Right atrium auricular region (tissue), 2 donors: ENCODE results near the gene ELF1. TPM values are rescaled to one million over a fixed set of nuclear protein-coding genes. Genes with fewer than 3 reads are reported as not detected.

Experiments
- DNase-seq: peaks from one replicate; pipeline ENCODE4 v3.0.0-alpha.2; 2019; ENCODE audit warnings: low spot score
- H3K27ac ChIP-seq, 2 donors: fragments of 200-600 bp; sonication (generic); 1 replicate in 1 of 2; 2 replicates in 1 of 2; pipeline ENCODE4 v1.5.1; 2016 to 2019
- H3K27me3 ChIP-seq, 2 donors: fragments of 200-600 bp; sonication (generic); one replicate each; pipeline versions ENCODE4 v1.5.1 to v1.6.0; 2017 to 2019
- H3K36me3 ChIP-seq: fragments of 200-600 bp; sonication (generic); one replicate; pipeline ENCODE4 v1.5.1; 2016
- H3K4me1 ChIP-seq, 2 donors: fragments of 200-600 bp; sonication (generic); one replicate each; pipeline versions ENCODE4 v1.5.1 to v1.6.0; 2017 to 2019
- H3K4me3 ChIP-seq, 2 donors: fragments of 200-600 bp; sonication (generic); 1 replicate in 1 of 2; 2 replicates in 1 of 2; pipeline ENCODE4 v1.5.1; 2017 to 2019; ENCODE audit warnings: mild to moderate bottlenecking in 1 of 2, moderate library complexity in 1 of 2
- H3K9me3 ChIP-seq, 2 donors: fragments of 200-600 bp; sonication (generic); one replicate each; pipeline ENCODE4 v1.5.1; 2019
- CTCF ChIP-seq, 2 donors: fragments of 200-600 bp; sonication (generic); IDR thresholded peaks; one replicate each; pipeline ENCODE4 v1.5.1; 2019; ENCODE audit warnings: antibody characterized with exemption in 2 of 2
- total RNA-seq, 2 donors: library from RNA; depleted of rRNA; stranded (reverse); fragments of >200 nt; gene quantifications; one replicate each; pipeline ENCODE4 v1.1.0, GENCODE V29; 2016

The ELF1 gene
- total RNA-seq, 2 donors from 2014 or later = 39.1 to 54.2 TPM

DNA sequence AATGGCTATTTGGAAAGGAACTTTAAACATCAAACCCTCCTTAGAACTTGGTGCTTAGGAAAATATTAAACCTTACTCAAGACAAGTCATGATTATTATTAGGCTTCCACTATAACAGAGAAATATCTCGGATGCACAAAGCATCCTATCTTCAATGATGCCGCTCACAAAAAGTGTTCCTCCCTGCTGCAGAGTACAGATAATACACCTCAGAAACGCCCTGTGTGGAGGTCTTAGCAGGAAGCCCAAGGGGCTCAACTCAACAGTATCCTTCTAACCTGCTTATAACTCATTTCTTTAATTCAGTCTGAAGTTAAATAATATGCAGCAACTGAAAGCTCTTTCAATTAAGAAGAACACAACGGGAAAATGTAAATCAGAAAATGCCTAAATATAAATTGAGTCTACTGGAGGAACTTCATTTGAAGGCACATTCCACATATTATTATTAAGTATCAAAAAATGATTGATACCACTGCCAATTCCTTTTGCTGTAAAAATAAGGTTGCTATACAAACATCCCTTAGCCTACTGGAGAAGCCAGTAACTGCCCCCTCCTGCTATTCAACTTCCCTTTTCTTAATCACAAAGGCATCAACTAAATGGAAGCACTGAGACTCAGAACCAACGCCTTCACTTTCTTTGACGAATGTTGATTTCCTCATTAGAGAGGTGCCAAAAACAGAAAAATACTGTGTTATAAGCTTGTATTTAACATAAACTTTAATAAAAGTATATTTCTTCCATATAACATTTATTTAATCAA, 12.0 kb downstream of the ELF1 start:
- H3K27ac ChIP-seq = no peak overlapping the region
- no peak for TF ChIP-seq CTCF (IDR thresholded peaks at IDR 0.05)
- no peaks in the 10 kb centered on the region for H3K9me3 ChIP-seq
- H3K36me3 ChIP-seq = no peaks in the 10 kb centered on the region
- H3K4me3 ChIP-seq = no peak overlapping the region
- peaks cover 0 to 42% of the 10 kb centered on the region in 2 donors for H3K4me1 ChIP-seq
- no peaks in the 10 kb centered on the region for H3K27me3 ChIP-seq
- no peak for DNase-seq

- Histone ChIP-seq H3K27ac (no peak overlapping the region), H3K4me1 (peaks cover 0 to 51% of the 10 kb centered on the region in 2 donors), H3K4me3 (no peak overlapping the region), H3K27me3 (no peaks in the 10 kb centered on the region), H3K9me3 (no peaks in the 10 kb centered on the region), H3K36me3 (no peaks in the 10 kb centered on the region)
- no peak for DNase-seq
- TF ChIP-seq CTCF (IDR thresholded peaks at IDR 0.05) = no peak
Measured at GRCh38 chr13:41006306-41006705, 12.8 kb downstream of the ELF1 start.

- DNase-seq = no peak
- Histone ChIP-seq H3K4me3 (no peak overlapping the region), H3K9me3 (no peaks in the 10 kb centered on the region), H3K4me1 (peaks cover 0 to 54% of the 10 kb centered on the region in 2 donors), H3K27ac (no peak overlapping the region), H3K36me3 (no peaks in the 10 kb centered on the region), H3K27me3 (no peaks in the 10 kb centered on the region)
- no peak for TF ChIP-seq CTCF (IDR thresholded peaks at IDR 0.05)
Measured at GRCh38 chr13:41005704-41006103, 13.4 kb downstream of the ELF1 start.

DNA sequence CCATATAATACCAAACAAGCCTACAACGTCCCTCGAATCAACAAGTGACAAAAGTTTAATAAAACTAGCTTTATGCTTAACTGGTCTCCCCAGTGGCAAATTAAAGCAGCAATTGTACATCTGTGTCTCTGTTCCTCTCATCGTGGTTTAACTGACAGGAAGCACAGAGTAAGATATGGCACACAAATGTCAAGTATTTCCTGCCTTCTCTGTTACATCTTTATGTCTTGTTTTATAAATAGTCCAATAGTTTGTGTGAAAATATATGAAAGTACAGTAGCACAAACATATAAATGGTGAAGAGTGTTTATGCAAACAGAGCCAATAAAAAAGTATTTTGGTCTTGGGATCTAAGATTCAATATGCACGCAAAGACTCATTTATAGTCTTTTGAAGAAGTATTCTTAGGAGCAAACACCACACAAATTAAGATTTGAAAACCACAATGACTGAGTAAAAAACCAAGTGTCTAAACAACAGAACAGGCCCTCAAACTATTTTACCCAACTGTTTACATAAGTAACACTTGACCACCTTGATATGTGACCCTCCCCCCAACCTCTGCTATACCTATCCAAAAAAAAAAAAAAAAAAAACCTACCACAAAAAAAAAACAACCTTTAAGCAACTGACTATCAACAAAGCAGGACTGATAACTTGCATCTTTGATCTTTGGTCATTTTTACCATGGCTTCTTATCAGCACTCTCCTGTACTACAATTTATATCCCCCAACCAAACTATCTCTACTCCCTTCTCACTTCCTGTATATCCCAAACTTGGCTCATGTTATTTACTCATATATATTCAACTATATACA, 14.0 kb downstream of the ELF1 start:
- Histone ChIP-seq H3K27me3 (no peaks in the 10 kb centered on the region), H3K27ac (no peak overlapping the region), H3K4me3 (no peak overlapping the region), H3K9me3 (no peaks in the 10 kb centered on the region), H3K4me1 (peaks cover 0 to 57% of the 10 kb centered on the region in 2 donors), H3K36me3 (no peaks in the 10 kb centered on the region)
- no peak for TF ChIP-seq CTCF (IDR thresholded peaks at IDR 0.05)
- no peak for DNase-seq

GRCh38 chr13:41002606-41003005, 16.5 kb downstream of the ELF1 start:
- Histone ChIP-seq H3K27ac (no peak overlapping the region), H3K4me3 (no peak overlapping the region), H3K36me3 (no peaks in the 10 kb centered on the region), H3K27me3 (no peaks in the 10 kb centered on the region), H3K4me1 (peaks cover 0 to 51% of the 10 kb centered on the region in 2 donors), H3K9me3 (no peaks in the 10 kb centered on the region)
- no peak for TF ChIP-seq CTCF (IDR thresholded peaks at IDR 0.05)
- no peak for DNase-seq
